Measurements from ENCODE around the gene ENAH. TPM values are rescaled to one million over a fixed set of nuclear protein-coding genes. Genes with fewer than 3 reads are reported as not detected.

Gene ENAH
- polyA plus RNA-seq, 1 experiment = 121 TPM

DNA sequence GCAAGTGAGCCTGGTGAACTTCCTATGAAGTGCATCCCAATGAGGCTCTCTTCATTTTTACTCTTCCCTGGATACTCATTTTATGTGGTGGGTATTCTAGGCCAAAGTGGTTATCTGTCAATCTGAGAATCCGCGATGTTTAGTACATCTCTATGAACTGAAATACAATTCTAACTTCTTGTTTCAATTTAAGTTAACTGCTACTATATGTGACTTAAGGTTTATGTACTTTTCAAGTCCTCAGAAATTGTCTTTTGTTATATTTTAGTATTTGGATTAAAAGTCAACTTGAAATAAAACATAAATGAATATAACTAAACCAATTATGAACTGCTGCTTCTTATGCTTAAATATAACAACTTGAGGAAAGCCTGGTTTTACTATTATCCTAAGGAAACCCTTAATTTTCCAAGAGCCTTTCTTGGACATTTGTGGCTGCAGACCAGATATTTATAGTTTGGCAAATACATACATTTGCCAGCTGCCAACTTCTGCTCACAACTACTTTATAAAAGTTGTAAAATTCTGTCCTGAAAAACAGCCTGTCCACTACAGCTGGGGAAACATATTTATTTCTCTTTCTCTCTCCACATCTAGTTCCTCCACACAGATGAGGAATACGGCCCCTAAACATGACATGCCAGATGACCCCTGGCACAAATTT is 60.4 kb downstream of the ENAH start:
- Histone ChIP-seq H3K4me3 (ENCODE audit: low read depth, low read length) (no peak overlapping the region), H3K27ac (ENCODE audit: low read depth, low read length) (no peak overlapping the region), H3K9me3 (ENCODE audit: control insufficient read depth, insufficient read depth, low read length) (no peaks in the 10 kb centered on the region), H3K27me3 (ENCODE audit: control insufficient read depth, insufficient read depth, low read length) (no peaks in the 10 kb centered on the region)
- ChIA-PET POLR2A (no interaction called here), CTCF (no interaction called here)
- TF ChIP-seq, protein P1, sequence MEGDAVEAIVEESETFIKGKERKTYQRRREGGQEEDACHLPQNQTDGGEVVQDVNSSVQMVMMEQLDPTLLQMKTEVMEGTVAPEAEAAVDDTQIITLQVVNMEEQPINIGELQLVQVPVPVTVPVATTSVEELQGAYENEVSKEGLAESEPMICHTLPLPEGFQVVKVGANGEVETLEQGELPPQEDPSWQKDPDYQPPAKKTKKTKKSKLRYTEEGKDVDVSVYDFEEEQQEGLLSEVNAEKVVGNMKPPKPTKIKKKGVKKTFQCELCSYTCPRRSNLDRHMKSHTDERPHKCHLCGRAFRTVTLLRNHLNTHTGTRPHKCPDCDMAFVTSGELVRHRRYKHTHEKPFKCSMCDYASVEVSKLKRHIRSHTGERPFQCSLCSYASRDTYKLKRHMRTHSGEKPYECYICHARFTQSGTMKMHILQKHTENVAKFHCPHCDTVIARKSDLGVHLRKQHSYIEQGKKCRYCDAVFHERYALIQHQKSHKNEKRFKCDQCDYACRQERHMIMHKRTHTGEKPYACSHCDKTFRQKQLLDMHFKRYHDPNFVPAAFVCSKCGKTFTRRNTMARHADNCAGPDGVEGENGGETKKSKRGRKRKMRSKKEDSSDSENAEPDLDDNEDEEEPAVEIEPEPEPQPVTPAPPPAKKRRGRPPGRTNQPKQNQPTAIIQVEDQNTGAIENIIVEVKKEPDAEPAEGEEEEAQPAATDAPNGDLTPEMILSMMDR (IDR thresholded peaks at IDR 0.05; ENCODE audit: low read depth, low read length) = no peak
- DNase-seq (ENCODE audit: low read depth, low spot score) = no peak

DNA sequence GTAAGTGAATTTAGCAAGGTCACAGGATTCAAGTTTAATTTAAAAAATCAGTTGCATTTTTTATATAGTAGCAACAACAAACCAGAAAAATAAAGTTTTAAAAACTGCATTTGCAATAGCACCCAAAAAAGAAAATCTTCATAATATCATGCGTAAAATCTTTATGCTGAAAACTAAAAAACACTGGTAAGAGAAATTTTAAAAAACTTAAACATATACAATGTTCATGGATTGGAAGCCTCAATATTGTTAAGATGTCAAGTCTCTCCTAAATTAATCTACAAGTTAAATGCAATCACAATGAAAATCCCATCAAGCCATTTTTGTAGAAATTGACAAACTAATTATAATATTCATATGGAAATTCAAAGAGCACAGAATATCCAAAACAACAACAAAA is 65.6 kb downstream of the ENAH start:
- H3K27ac ChIP-seq (ENCODE audit: low read depth, low read length) = no peak overlapping the region
- no peak overlapping the region for H3K4me3 ChIP-seq (ENCODE audit: low read depth, low read length)
- ChIA-PET CTCF (no interaction called here), POLR2A (no interaction called here)
- no peaks in the 10 kb centered on the region for H3K27me3 ChIP-seq (ENCODE audit: control insufficient read depth, insufficient read depth, low read length)
- no peak for DNase-seq (ENCODE audit: low read depth, low spot score)
- TF ChIP-seq, protein P1 (IDR thresholded peaks at IDR 0.05; ENCODE audit: low read depth, low read length) = no peak
- H3K9me3 ChIP-seq (ENCODE audit: control insufficient read depth, insufficient read depth, low read length) = no peaks in the 10 kb centered on the region

DNA sequence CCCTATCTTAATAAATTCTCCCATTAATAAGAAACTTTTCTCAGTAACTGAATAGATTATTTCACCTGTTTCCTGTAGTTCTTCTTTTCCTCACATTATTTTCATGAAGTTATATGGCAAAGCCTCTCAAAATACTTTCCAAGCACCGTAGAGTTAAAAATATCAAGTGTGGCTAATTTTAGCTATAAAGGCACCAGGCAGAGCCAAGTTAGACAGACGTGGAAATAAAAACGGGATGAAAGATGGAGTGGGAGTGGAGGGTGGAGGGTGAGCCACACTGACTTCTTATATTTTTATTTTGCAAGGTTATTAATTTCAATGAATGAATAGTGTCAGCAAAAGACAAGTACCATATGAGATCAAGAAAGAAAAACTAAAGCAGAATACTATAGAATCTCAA is 71.7 kb downstream of the ENAH start:
- H3K9me3 ChIP-seq (ENCODE audit: control insufficient read depth, insufficient read depth, low read length) = no peaks in the 10 kb centered on the region
- no peak for DNase-seq (ENCODE audit: low read depth, low spot score)
- H3K4me3 ChIP-seq (ENCODE audit: low read depth, low read length) = no peak overlapping the region
- no peaks in the 10 kb centered on the region for H3K27me3 ChIP-seq (ENCODE audit: control insufficient read depth, insufficient read depth, low read length)
- TF ChIP-seq, protein P1 (IDR thresholded peaks at IDR 0.05; ENCODE audit: low read depth, low read length) = no peak
- ChIA-PET POLR2A (no interaction called here), CTCF (interaction anchor here (0.7 to 0.9 kb wide), 2 partner anchors 21 to 35 kb away, joined by 3 to 9 read pairs; no protein-coding TSS in a partner anchor)
- H3K27ac ChIP-seq (ENCODE audit: low read depth, low read length) = no peak overlapping the region

DNA sequence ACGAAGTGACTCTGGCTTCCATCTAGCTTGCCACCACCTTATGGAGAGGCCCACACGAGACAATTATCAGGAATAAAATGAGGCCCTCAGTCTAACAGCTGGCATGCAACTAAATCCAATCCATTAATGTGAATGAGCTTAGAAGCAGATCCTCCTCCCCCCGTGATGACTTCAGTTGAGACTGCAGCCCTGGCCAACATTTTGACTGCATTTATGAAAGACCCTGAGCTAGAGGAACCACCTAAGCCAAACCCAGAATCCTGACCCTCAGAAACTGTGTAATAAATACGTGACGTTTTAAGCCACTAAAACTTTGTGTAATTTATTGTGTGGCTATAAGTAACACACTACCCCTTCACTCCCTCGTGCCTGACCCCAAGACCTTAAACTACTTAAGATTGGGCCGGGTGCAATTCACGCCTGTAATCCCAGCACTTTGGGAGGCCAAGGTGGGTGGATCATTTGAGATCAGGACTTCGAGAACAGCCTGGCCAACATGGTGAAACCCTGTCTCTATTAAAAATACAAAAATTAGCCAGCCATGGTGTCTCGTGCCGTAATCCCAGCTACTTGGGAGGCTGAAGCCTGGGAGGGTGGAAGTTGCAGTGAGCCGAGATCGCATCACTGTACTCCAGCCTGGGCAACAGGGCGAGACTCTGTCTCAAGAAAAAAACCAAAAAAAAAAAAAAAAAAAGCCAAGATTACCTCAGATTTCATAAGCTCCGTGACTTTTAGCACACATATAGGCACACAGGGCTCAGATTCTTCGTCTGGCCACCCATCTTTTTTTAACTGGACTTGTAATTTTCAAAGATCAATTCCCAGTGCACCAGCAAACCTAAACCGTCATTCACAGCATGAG is 72.5 kb downstream of the ENAH start:
- Histone ChIP-seq H3K27me3 (ENCODE audit: control insufficient read depth, insufficient read depth, low read length) (no peaks in the 10 kb centered on the region), H3K9me3 (ENCODE audit: control insufficient read depth, insufficient read depth, low read length) (no peaks in the 10 kb centered on the region), H3K27ac (ENCODE audit: low read depth, low read length) (no peak overlapping the region), H3K4me3 (ENCODE audit: low read depth, low read length) (no peak overlapping the region)
- ChIA-PET POLR2A (no interaction called here), CTCF (interaction anchor here (0.7 to 0.9 kb wide), 4 partner anchors 22 to 107 kb away, joined by 3 to 9 read pairs (median 3); no protein-coding TSS in a partner anchor)
- TF ChIP-seq, protein P1 (IDR thresholded peaks at IDR 0.05; ENCODE audit: low read depth, low read length) = no peak
- DNase-seq (ENCODE audit: low read depth, low spot score) = no peak

Data from AG04450 (cell line).